Measurements from ENCODE around the gene HNRNPAB.
"Not testable (repeated sequence)": the region's sequence is repeated elsewhere in the genome, so short reads cannot be mapped to it uniquely, and the experiment has no call there.

HNRNPAB gene

GRCh38 chr5:178196986-178197385, 7.3 kb upstream of the HNRNPAB start:
- no peak for DNase-seq (ENCODE audit: low spot score)

GRCh38 chr5:178198151-178198550, 6.2 kb upstream of the HNRNPAB start:
- not testable (repeated sequence) for DNase-seq (ENCODE audit: low spot score)

- no peak for DNase-seq (ENCODE audit: low spot score)
Measured at GRCh38 chr5:178198706-178199105, 5.6 kb upstream of the HNRNPAB start.

GRCh38 chr5:178199581-178200434, 4.5 kb upstream of the HNRNPAB start:
- no peak for DNase-seq (ENCODE audit: low spot score)

DNA sequence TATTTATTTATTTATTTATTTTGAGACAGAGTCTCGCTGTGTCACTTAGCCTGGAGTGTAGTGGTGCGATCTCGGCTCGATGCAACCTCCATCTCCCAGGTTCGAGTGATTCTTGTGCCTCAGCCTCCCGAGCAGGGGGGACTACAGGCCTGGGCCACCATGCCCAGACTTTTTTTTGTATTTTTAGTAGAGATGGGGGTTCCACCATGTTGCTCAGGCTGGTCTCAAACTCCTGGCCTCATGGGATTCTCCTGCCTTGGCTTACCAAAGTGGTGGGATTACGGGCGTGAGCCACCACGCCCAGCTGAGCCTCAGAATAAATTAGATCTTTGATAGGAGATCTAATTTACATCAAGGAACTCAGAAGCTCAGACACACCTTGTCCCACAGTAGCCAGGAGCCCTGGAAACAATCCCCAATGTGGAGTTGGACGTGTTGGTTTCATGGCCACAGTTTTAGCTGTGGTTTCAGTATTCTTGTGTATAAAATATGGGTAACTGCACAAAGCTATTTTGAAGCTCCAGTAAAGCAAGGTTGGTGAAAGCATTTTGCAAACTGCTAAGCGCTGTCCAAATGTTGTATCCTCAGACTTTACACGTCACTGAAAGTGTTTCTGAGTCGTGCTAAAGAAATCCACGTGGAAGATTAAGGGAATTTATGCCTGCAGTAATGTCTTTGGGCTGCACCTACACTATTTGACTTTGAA, 3.0 kb upstream of the HNRNPAB start:
- DNase-seq (ENCODE audit: low spot score): no peak

- no peak for DNase-seq (ENCODE audit: low spot score)
Measured at GRCh38 chr5:178201927-178202235, 2.5 kb upstream of the HNRNPAB start.

GRCh38 chr5:178202541-178202940, 1.8 kb upstream of the HNRNPAB start:
- DNase-seq (ENCODE audit: low spot score): no peak

DNA sequence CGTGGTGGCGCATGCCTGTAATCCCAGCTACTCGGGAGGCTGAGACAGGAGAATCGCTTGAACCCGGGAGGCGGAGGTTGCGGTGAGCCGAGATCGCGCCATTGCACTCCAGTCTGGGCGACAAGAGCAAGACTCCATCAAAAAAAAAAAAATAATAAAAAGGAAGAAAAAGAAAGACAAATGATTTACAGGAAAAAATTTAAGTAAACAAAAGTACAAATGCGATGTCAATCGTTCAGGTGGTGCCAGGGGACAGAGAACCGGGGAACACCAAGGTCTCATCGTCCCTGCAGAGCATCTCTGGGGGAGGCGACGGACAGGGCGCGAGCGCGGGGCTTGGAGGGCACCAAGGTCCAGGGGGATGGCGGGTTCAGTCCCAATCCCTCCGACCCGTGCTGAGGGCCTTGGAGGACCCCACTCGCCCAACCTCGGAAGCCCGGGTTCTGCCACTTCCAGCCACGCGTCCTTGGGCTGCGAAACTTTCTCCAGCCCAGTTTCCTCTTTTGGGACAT, 607 bp upstream of the HNRNPAB start:
- no peak for DNase-seq (ENCODE audit: low spot score)

DNA sequence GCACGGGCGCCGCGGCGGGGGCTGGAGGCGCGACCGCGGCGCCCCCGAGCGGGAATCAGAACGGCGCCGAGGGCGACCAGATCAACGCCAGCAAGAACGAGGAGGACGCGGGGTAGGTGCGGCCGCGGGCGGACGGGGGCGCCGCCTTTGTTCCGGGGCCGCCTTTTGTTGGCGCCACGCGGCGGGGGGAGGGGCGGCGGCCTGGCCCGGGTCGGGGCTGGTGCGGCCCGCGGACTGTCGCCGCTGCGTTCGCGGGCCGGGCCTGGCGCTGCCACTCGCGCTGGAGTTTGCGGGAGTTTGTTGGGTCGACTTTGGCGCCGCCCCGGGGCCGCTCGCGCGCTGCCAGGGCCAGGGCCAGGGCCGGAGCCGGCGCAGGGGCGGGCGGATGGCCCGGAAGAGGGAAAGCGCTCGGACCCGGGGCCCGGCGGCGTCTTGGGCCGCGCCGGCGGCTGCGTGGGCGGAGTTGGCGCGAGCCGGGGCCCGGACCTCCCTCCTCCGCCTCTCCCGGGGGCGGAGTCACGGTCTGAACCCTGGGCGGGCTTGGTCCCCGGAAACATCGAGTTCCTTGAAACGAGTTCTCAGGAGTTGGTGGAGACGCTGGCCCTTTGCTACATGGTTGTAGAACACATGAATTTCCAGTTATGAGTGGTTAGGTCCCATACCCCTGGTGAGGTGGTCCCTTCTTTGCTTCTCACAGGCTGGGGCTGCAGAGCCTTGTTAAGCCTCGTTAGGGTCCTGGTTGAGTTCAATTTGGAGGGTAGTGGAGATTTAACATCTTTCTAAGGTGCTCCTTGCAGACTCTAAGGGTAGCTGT, 809 bp downstream of the HNRNPAB start:
- peak; percentile 86 for DNase-seq (ENCODE audit: low spot score)

DNA sequence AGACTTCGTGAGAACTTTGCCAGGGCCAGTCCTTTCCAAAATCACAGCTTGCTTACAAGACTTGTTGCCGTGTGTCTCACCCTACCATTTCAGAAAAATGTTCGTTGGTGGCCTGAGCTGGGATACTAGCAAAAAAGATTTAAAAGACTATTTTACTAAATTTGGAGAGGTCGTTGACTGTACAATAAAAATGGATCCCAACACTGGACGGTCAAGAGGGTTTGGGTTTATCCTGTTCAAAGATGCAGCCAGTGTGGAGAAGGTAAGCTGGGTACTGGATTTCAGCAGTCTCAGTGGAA, 1.4 kb downstream of the HNRNPAB start:
- no peak for DNase-seq (ENCODE audit: low spot score)

GRCh38 chr5:178206166-178207101, 2.1 kb downstream of the HNRNPAB start:
- peak; percentile 58 for DNase-seq (ENCODE audit: low spot score)

- no peak for DNase-seq (ENCODE audit: low spot score)
Measured at GRCh38 chr5:178207183-178207916, 3.0 kb downstream of the HNRNPAB start.

GRCh38 chr5:178207917-178208280, 3.6 kb downstream of the HNRNPAB start:
- DNase-seq (ENCODE audit: low spot score): no peak

DNA sequence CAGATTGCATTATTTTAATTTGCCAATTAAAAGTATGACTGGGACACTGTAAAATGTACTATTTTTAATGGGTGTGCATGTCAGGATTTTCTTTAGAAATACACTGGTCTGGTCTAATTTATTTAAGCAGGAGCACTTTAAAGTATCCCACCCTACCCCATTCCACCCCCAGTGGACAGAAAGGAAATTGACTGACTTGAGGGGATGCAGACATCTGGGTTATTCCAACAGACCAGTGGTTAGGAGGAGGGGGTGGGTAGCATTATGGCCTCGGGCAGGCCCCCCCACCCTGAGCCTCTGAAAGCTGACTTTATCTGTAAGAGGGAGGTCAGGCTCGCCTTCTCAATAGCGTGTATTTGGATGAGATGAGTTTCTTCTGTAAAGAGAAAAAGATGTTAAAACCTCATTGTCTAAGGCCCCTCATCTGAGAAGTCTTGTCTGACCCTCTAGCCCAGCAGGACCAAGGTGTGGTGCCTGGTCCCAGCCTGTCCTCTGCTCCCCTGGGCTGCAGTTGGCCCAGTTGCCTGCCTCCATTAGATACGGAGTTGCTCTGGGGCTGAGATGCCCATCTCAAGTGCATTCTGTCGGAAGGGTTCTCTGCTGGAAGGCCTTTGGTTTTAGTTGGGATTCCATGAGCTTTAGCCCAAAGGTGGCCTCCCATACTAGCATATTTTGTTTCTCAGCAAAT, 4.4 kb downstream of the HNRNPAB start:
- DNase-seq (ENCODE audit: low spot score): peak; percentile 58

- no peak for DNase-seq (ENCODE audit: low spot score)
Measured at GRCh38 chr5:178209334-178210072, 5.2 kb downstream of the HNRNPAB start.

GRCh38 chr5:178210073-178210535, 5.8 kb downstream of the HNRNPAB start:
- DNase-seq (ENCODE audit: low spot score): no peak

GRCh38 chr5:178210686-178211085, 6.4 kb downstream of the HNRNPAB start:
- DNase-seq (ENCODE audit: low spot score): no peak

DNA sequence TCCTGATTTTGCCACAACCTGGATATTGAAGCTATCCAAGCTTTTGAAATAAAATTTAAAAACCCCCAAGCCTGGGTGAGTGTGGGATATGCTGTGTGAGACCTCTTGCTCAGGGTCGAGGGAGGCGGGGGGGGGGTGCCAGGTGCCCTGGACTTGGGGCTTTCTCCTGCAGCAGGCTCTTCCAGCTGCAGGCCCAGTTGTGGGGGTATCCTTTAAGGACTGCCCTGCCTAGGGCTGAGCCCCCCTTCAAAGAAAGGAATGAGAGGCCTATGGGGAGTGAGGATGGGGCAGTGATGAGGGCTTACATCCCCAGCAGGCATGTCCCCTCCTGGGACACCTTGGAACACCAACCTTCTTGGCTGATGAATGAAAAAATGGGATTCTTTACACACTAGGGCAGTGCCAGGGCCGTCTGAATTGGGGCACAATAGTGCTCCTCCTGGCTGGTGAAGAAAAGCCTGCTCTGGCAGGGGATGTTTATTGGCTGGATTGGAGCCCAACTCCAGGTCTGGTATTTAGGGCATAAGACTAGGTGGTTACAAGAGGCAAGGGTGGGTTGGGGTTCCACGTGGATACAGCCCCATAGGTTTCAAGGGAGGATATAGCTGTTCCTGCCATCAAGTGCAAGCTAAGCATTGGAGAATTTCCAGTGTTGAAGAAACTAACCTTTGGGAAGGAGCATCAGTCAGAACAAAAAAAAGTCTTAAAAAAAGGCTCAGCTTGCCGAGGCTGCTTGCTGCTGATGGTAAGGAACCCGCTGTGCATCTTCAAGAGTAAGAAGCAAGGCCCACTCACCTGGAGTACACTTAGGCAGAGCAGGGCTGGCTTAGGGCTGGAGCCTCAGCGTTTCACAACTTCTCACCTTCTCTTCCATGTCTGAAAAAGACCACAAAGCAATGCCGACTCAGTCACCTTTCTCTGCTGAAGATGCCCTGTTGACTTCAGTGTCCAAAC, 7.0 kb downstream of the HNRNPAB start:
- no peak for DNase-seq (ENCODE audit: low spot score)

All from RKO (cell line).